ENCODE measurements around the gene PPP2R2B.

PPP2R2B gene

GRCh38 chr5:146815411-146815810 is 63.1 kb downstream of the PPP2R2B start:
- no peak overlapping the region for H4K8ac ChIP-seq (ENCODE audit: low read length)
- no peaks in the 10 kb centered on the region for H3K36me3 ChIP-seq (ENCODE audit: control insufficient read depth in 1 of 2, insufficient read depth in 2 of 2, low read depth in 1 of 2, low read length in 2 of 2)
- 38% methylated on average over 3 of the region's 3 CpGs for WGBS
- no peak overlapping the region for H3K4me2 ChIP-seq (ENCODE audit: low read length, poor library complexity, severe bottlenecking)
- H3K4me1 ChIP-seq (ENCODE audit: control insufficient read depth, insufficient read depth, low read depth, low read length), result no peaks in the 10 kb centered on the region
- DNase-seq, result no peak
- H2BK5ac ChIP-seq (ENCODE audit: low read depth, low read length, poor library complexity, severe bottlenecking), result no peak overlapping the region
- no peak overlapping the region for H2BK120ac ChIP-seq (ENCODE audit: low read depth, low read length)
- H3K23ac ChIP-seq (ENCODE audit: low read length in 2 of 2), result no peak overlapping the region
- H3K27me3 ChIP-seq (ENCODE audit: control insufficient read depth in 1 of 2, insufficient read depth in 1 of 2, low read length in 2 of 2), result peaks cover 0 to 5% of the 10 kb centered on the region in 2 experiments
- H3K4me3 ChIP-seq (ENCODE audit: insufficient read depth in 1 of 2, low read depth in 1 of 2, low read length in 2 of 2), result no peak overlapping the region
- H3K9me3 ChIP-seq (ENCODE audit: control insufficient read depth, low read length), result no peaks in the 10 kb centered on the region
- no peak overlapping the region for H4K91ac ChIP-seq (ENCODE audit: low read length)
- no peak overlapping the region for H2BK15ac ChIP-seq (ENCODE audit: low read depth, poor library complexity, severe bottlenecking)
- H3K27ac ChIP-seq (ENCODE audit: low read length, poor library complexity, severe bottlenecking), result no peak overlapping the region
- H3K9ac ChIP-seq (ENCODE audit: low read length), result no peak overlapping the region
- H3K4ac ChIP-seq (ENCODE audit: low read depth in 1 of 2, low read length in 2 of 2), result no peak overlapping the region
- no peak overlapping the region for H2AFZ ChIP-seq (ENCODE audit: low read depth, low read length)
- H2BK12ac ChIP-seq (ENCODE audit: low read length in 2 of 2), result no peak overlapping the region
- no peaks in the 10 kb centered on the region for H3K79me1 ChIP-seq (replicated peaks; ENCODE audit: low read length, poor library complexity, severe bottlenecking)
- no peak overlapping the region for H2AK5ac ChIP-seq (ENCODE audit: low read length, severe bottlenecking)
- no peak overlapping the region for H3K18ac ChIP-seq (ENCODE audit: low read depth in 1 of 2, low read length in 2 of 2)
- H3K14ac ChIP-seq (ENCODE audit: low read length in 2 of 2), result no peak overlapping the region

GRCh38 chr5:146813346-146814157 is 65.0 kb downstream of the PPP2R2B start:
- H3K4me3 ChIP-seq (ENCODE audit: insufficient read depth in 1 of 2, low read depth in 1 of 2, low read length in 2 of 2), result no peak overlapping the region
- H4K91ac ChIP-seq (ENCODE audit: low read length), result no peak overlapping the region
- no peak overlapping the region for H3K4me2 ChIP-seq (ENCODE audit: low read length, poor library complexity, severe bottlenecking)
- no peak overlapping the region for H4K8ac ChIP-seq (ENCODE audit: low read length)
- no peaks in the 10 kb centered on the region for H3K9me3 ChIP-seq (ENCODE audit: control insufficient read depth, low read length)
- H2BK12ac ChIP-seq (ENCODE audit: low read length in 2 of 2), result no peak overlapping the region
- H2AFZ ChIP-seq (ENCODE audit: low read depth, low read length), result no peak overlapping the region
- no peak overlapping the region for H3K27ac ChIP-seq (ENCODE audit: low read length, poor library complexity, severe bottlenecking)
- no peak overlapping the region for H3K18ac ChIP-seq (ENCODE audit: low read depth in 1 of 2, low read length in 2 of 2)
- 84% methylated on average over 9 of the region's 10 CpGs for WGBS
- no peaks in the 10 kb centered on the region for H3K79me1 ChIP-seq (replicated peaks; ENCODE audit: low read length, poor library complexity, severe bottlenecking)
- no peak overlapping the region for H3K9ac ChIP-seq (ENCODE audit: low read length)
- H2BK5ac ChIP-seq (ENCODE audit: low read depth, low read length, poor library complexity, severe bottlenecking), result no peak overlapping the region
- H3K4ac ChIP-seq (ENCODE audit: low read depth in 1 of 2, low read length in 2 of 2), result no peak overlapping the region
- H3K14ac ChIP-seq (ENCODE audit: low read length in 2 of 2), result no peak overlapping the region
- no peak for DNase-seq
- H3K36me3 ChIP-seq (ENCODE audit: control insufficient read depth in 1 of 2, insufficient read depth in 2 of 2, low read depth in 1 of 2, low read length in 2 of 2), result no peaks in the 10 kb centered on the region
- peaks cover 0 to 5% of the 10 kb centered on the region in 2 experiments for H3K27me3 ChIP-seq (ENCODE audit: control insufficient read depth in 1 of 2, insufficient read depth in 1 of 2, low read length in 2 of 2)
- no peak overlapping the region for H2BK120ac ChIP-seq (ENCODE audit: low read depth, low read length)
- no peak overlapping the region for H3K23ac ChIP-seq (ENCODE audit: low read length in 2 of 2)
- no peak overlapping the region for H2AK5ac ChIP-seq (ENCODE audit: low read length, severe bottlenecking)
- H3K4me1 ChIP-seq (ENCODE audit: control insufficient read depth, insufficient read depth, low read depth, low read length), result no peaks in the 10 kb centered on the region
- no peak overlapping the region for H2BK15ac ChIP-seq (ENCODE audit: low read depth, poor library complexity, severe bottlenecking)

GRCh38 chr5:146805081-146805480 is 73.5 kb downstream of the PPP2R2B start:
- no peak overlapping the region for H4K8ac ChIP-seq (ENCODE audit: low read length)
- no peak overlapping the region for H3K4ac ChIP-seq (ENCODE audit: low read depth in 1 of 2, low read length in 2 of 2)
- no peaks in the 10 kb centered on the region for H3K79me1 ChIP-seq (replicated peaks; ENCODE audit: low read length, poor library complexity, severe bottlenecking)
- H3K9ac ChIP-seq (ENCODE audit: low read length), result no peak overlapping the region
- 55% methylated on average over 1 of the region's 1 CpG for WGBS
- no peak overlapping the region for H2AFZ ChIP-seq (ENCODE audit: low read depth, low read length)
- H3K36me3 ChIP-seq (ENCODE audit: control insufficient read depth in 1 of 2, insufficient read depth in 2 of 2, low read depth in 1 of 2, low read length in 2 of 2), result no peaks in the 10 kb centered on the region
- H3K14ac ChIP-seq (ENCODE audit: low read length in 2 of 2), result no peak overlapping the region
- no peak overlapping the region for H2BK120ac ChIP-seq (ENCODE audit: low read depth, low read length)
- no peak overlapping the region for H2BK15ac ChIP-seq (ENCODE audit: low read depth, poor library complexity, severe bottlenecking)
- H3K4me3 ChIP-seq (ENCODE audit: insufficient read depth in 1 of 2, low read depth in 1 of 2, low read length in 2 of 2), result no peak overlapping the region
- no peak overlapping the region for H4K91ac ChIP-seq (ENCODE audit: low read length)
- no peak overlapping the region for H2BK12ac ChIP-seq (ENCODE audit: low read length in 2 of 2)
- H3K4me2 ChIP-seq (ENCODE audit: low read length, poor library complexity, severe bottlenecking), result no peak overlapping the region
- no peak overlapping the region for H3K18ac ChIP-seq (ENCODE audit: low read depth in 1 of 2, low read length in 2 of 2)
- H3K23ac ChIP-seq (ENCODE audit: low read length in 2 of 2), result no peak overlapping the region
- no peaks in the 10 kb centered on the region for H3K9me3 ChIP-seq (ENCODE audit: control insufficient read depth, low read length)
- H3K4me1 ChIP-seq (ENCODE audit: control insufficient read depth, insufficient read depth, low read depth, low read length), result no peaks in the 10 kb centered on the region
- no peaks in the 10 kb centered on the region for H3K27me3 ChIP-seq (ENCODE audit: control insufficient read depth in 1 of 2, insufficient read depth in 1 of 2, low read length in 2 of 2)
- no peak overlapping the region for H2BK5ac ChIP-seq (ENCODE audit: low read depth, low read length, poor library complexity, severe bottlenecking)
- no peak for DNase-seq
- no peak overlapping the region for H3K27ac ChIP-seq (ENCODE audit: low read length, poor library complexity, severe bottlenecking)
- no peak overlapping the region for H2AK5ac ChIP-seq (ENCODE audit: low read length, severe bottlenecking)

GRCh38 chr5:146802945-146803522 is 75.5 kb downstream of the PPP2R2B start:
- 75% methylated on average over 1 of the region's 3 CpGs for WGBS

More at GRCh38 chr5:146802945-146803522, 75.5 kb downstream of the PPP2R2B start:
- Histone ChIP-seq H2AFZ (ENCODE audit: low read depth, low read length) (no peak overlapping the region), H3K27ac (ENCODE audit: low read length, poor library complexity, severe bottlenecking) (no peak overlapping the region), H2BK120ac (ENCODE audit: low read depth, low read length) (no peak overlapping the region), H2BK5ac (ENCODE audit: low read depth, low read length, poor library complexity, severe bottlenecking) (no peak overlapping the region), H3K4me2 (ENCODE audit: low read length, poor library complexity, severe bottlenecking) (no peak overlapping the region), H3K27me3 (ENCODE audit: control insufficient read depth in 1 of 2, insufficient read depth in 1 of 2, low read length in 2 of 2) (no peaks in the 10 kb centered on the region), H2BK15ac (ENCODE audit: low read depth, poor library complexity, severe bottlenecking) (no peak overlapping the region), H3K79me1 (replicated peaks; ENCODE audit: low read length, poor library complexity, severe bottlenecking) (no peaks in the 10 kb centered on the region), H4K8ac (ENCODE audit: low read length) (no peak overlapping the region), H3K9ac (ENCODE audit: low read length) (no peak overlapping the region), H3K4ac (ENCODE audit: low read depth in 1 of 2, low read length in 2 of 2) (no peak overlapping the region), H3K4me3 (ENCODE audit: insufficient read depth in 1 of 2, low read depth in 1 of 2, low read length in 2 of 2) (no peak overlapping the region), H3K14ac (ENCODE audit: low read length in 2 of 2) (no peak overlapping the region), H3K18ac (ENCODE audit: low read depth in 1 of 2, low read length in 2 of 2) (no peak overlapping the region), H3K23ac (ENCODE audit: low read length in 2 of 2) (no peak overlapping the region), H3K4me1 (ENCODE audit: control insufficient read depth, insufficient read depth, low read depth, low read length) (no peaks in the 10 kb centered on the region), H4K91ac (ENCODE audit: low read length) (no peak overlapping the region), H3K9me3 (ENCODE audit: control insufficient read depth, low read length) (no peaks in the 10 kb centered on the region), H2BK12ac (ENCODE audit: low read length in 2 of 2) (no peak overlapping the region), H2AK5ac (ENCODE audit: low read length, severe bottlenecking) (no peak overlapping the region), H3K36me3 (ENCODE audit: control insufficient read depth in 1 of 2, insufficient read depth in 2 of 2, low read depth in 1 of 2, low read length in 2 of 2) (no peaks in the 10 kb centered on the region)
- no peak for DNase-seq

Data from mesenchymal stem cell (in vitro differentiated cells and primary cell).